ENCODE data around the gene WNT7B. TPM values are rescaled to one million over a fixed set of nuclear protein-coding genes. Genes with fewer than 3 reads are reported as not detected.

The WNT7B gene
- total and polyA plus RNA-seq, 10 of the 15 experiments (the other 5 are each of a cell fraction or from before 2014, with no cell fraction given) = 0.12 TPM; not detected in 9

- H3K36me3 ChIP-seq (ENCODE audit: control insufficient read depth in 2 of 2, insufficient read depth in 2 of 2, low read length in 1 of 2) = no peaks in the 10 kb centered on the region
- peak overlapping the region; percentile 62; the same call in 1 of the 2 replicates for H3K27ac ChIP-seq (ENCODE audit: control insufficient read depth, insufficient read depth)
- ChIA-PET SMC1A (ENCODE audit: uncharacterized antibody, unreplicated experiment) (interaction anchor here (0.9 to 2.7 kb wide), 4 partner anchors 8 to 103 kb away, joined by 3 to 13 read pairs (median 4); no protein-coding TSS in a partner anchor), RAD21 (ENCODE audit: unreplicated experiment) (interaction anchor here (1.2 to 1.5 kb wide), 3 partner anchors 17 to 103 kb away, joined by 3 to 10 read pairs (median 7); no protein-coding TSS in a partner anchor), POLR2A (no interaction called here), CTCF (interaction anchor here (0.9 to 1.4 kb wide), 7 partner anchors 15 to 298 kb away, joined by 3 to 9 read pairs (median 4); no protein-coding TSS in a partner anchor)
- BruUV-seq (replicated peaks) = no TSS peak
- ATAC-seq (peak; percentile 98), FAIRE-seq (peak; percentile 80), DNase-seq (ENCODE audit: low read depth, low spot score) (no peak)
- peak overlapping the region; percentile 95 for H2AFZ ChIP-seq (ENCODE audit: control insufficient read depth, low read depth, low read length)
- H3K27me3 ChIP-seq (replicated peaks in 1 of 2; ENCODE audit: control insufficient read depth in 2 of 2, insufficient read depth in 2 of 2, low read length in 1 of 2) = no peaks in the 10 kb centered on the region; a peak in 1 of 4 replicates
- peaks cover 4% of the 10 kb centered on the region; the same call in 1 of the 2 replicates for H3K4me1 ChIP-seq (ENCODE audit: control insufficient read depth, insufficient read depth, low read length)
- intact Hi-C loops (cut with micrococcal nuclease; ENCODE audit: unreplicated experiment) = no loop called here
- H4K20me1 ChIP-seq (ENCODE audit: control insufficient read depth, insufficient read depth) = no peaks in the 10 kb centered on the region
- H3K79me2 ChIP-seq (ENCODE audit: control insufficient read depth, insufficient read depth, low read length) = no peaks in the 10 kb centered on the region
- no peaks in the 10 kb centered on the region; the same call in 1 of the 3 replicates for H3K9me3 ChIP-seq (replicated peaks; ENCODE audit: control insufficient read depth, insufficient read depth, low read length)
- peak overlapping the region; percentile 83 for H3K9ac ChIP-seq (ENCODE audit: control insufficient read depth, insufficient read depth, low read length)
- in situ Hi-C loops (cut with MboI) = loop anchor here (5.0 kb wide), 2 partner anchors 104 to 299 kb away; no protein-coding TSS in a partner anchor
- 3% methylated on average over 44 of the region's 56 CpGs for WGBS (ENCODE audit: insufficient coverage, insufficient replicate concordance, low lambda C conversion rate, missing lambda C conversion rate)
- H3K4me2 ChIP-seq (ENCODE audit: control insufficient read depth, insufficient read depth) = peak overlapping the region; percentile 89
- H3K4me3 ChIP-seq = peak overlapping the region; percentile 84
- peak; percentile 17; the same call in 1 of the 2 replicates for TF ChIP-seq MLLT1 (IDR thresholded peaks at IDR 0.05)
- no peak for TF ChIP-seq IRF3 (IDR thresholded peaks at IDR 0.05)
- TF ChIP-seq SMC3 (IDR thresholded peaks at IDR 0.05; ENCODE audit: borderline replicate concordance, low read length) = peak; percentile 64
- TF ChIP-seq CTCF (IDR thresholded peaks at IDR 0.05 in 2 of 3, conservative IDR thresholded peaks at IDR 0.05 in 1 of 3; ENCODE audit: control insufficient read depth in 2 of 3, extremely low read depth in 1 of 3, insufficient read depth in 1 of 3, low read depth in 3 of 3, low read length in 3 of 3) = peak; percentile 65 to 83 (median 70)
- no peak for TF ChIP-seq RBBP5 (conservative IDR thresholded peaks at IDR 0.05)
- TF ChIP-seq RELB (IDR thresholded peaks at IDR 0.05; ENCODE audit: low read depth) = peak; percentile 42; the same call in 1 of the 2 replicates
- peak; percentile 55; the same call in 1 of the 2 replicates for TF ChIP-seq PKNOX1 (IDR thresholded peaks at IDR 0.05)
- peak; percentile 48 for TF ChIP-seq MEF2B (IDR thresholded peaks at IDR 0.05; ENCODE audit: partially characterized antibody, poor library complexity, severe bottlenecking)
- TF ChIP-seq RUNX3 (IDR thresholded peaks at IDR 0.05; ENCODE audit: low read length) = peak; percentile 35; the same call in 1 of the 2 replicates
- peak; percentile 83 for TF ChIP-seq KLF5 (IDR thresholded peaks at IDR 0.05; ENCODE audit: partially characterized antibody)
- TF ChIP-seq KDM1A (IDR thresholded peaks at IDR 0.05; ENCODE audit: borderline replicate concordance) = no peak
Observed at GRCh38 chr22:46013460-46014416, 36.8 kb upstream of the WNT7B start.
